Ovary (tissue), 10 donors: Measurements from ENCODE around the gene BIRC7. TPM values are rescaled to one million over a fixed set of nuclear protein-coding genes. Genes with fewer than 3 reads are reported as not detected.

ENCODE experiments used
- DNase-seq, 5 donors: peaks; one replicate each; pipeline ENCODE4 v3.0.0-alpha.2; 2019 to 2020
- H3K27ac ChIP-seq, 2 donors: fragments of 200-600 bp; one replicate each; pipeline versions ENCODE4 v1.5.1 to v1.8.0; 2019 to 2022
- H3K27me3 ChIP-seq: fragments of 200-600 bp; one replicate; pipeline ENCODE4 v1.8.0; 2022
- H3K36me3 ChIP-seq: fragments of 200-600 bp; sonication (generic); one replicate; pipeline ENCODE4 v1.5.1; 2019
- H3K4me1 ChIP-seq: one replicate; pipeline ENCODE4 v1.8.1; 2013; ENCODE audit warnings: mild to moderate bottlenecking, moderate library complexity; ENCODE audit not compliant: insufficient read depth
- H3K4me3 ChIP-seq: fragments of 200-600 bp; sonication (generic); one replicate; pipeline ENCODE4 v1.5.1; 2017
- H3K9me3 ChIP-seq, 2 donors: fragments of 200-600 bp in 1 of 2; sonication (generic) in 1 of 2; one replicate each; pipeline versions ENCODE4 v1.5.1 to v1.8.1; 2013 to 2019; ENCODE audit warnings: mild to moderate bottlenecking in 1 of 2, moderate library complexity in 1 of 2
- EP300 ChIP-seq: sonication (generic); formaldehyde crosslinking; IDR thresholded peaks from one replicate; pipeline ENCODE4 v1.6.1; 2017; ENCODE audit warnings: antibody characterized with exemption
- POLR2A ChIP-seq: fragments of 450-650 bp; IDR thresholded peaks from one replicate; pipeline ENCODE4 v1.6.1; 2017; ENCODE audit warnings: antibody characterized with exemption, mild to moderate bottlenecking, moderate library complexity
- WGBS, 3 donors: extraction: QIAGEN DNeasy Blood & Tissue Kit in 1 of 3; methylation state at CpG; one replicate each; pipeline versions ENCODE4 v1.1.5 to v1.1.7; 2013 to 2017; 5-methylcytosine and 5-hydroxymethylcytosine counted together
- intact Hi-C, 4 donors: fragments of 100-400 bp; cut with DNase I; formaldehyde crosslinking; loops; one replicate each; pipeline versions ENCODE4 v1.11.0 to v1.15.1; 2022 to 2023
- long read RNA-seq, 3 donors: library from polyadenylated mRNA in 2 of 3; unstranded in 2 of 3; transcript quantifications; one replicate each; pipeline ENCODE4 v2.0.0 and lab custom pipeline, GENCODE V29; 2021 to 2026
- polyA plus RNA-seq, 2 donors: library from polyadenylated mRNA; stranded (reverse); fragments of 200-250 nt in 1 of 2; fragments of 350-450 nt in 1 of 2; fragmentation: Illumina TruSeq in 1 of 2; extraction: RNeasy Lipid Tissue Mini Kit (QIAGEN cat#74804) in 1 of 2; gene quantifications; one replicate each; pipeline ENCODE4 v1.2.3, GENCODE V29; 2013 to 2014
- total RNA-seq, 7 donors: library from RNA; depleted of rRNA in 2 of 7; stranded (reverse); fragments of >200 nt in 2 of 7; fragmentation: NEBNext Ultra II Directional in 3 of 7; extraction: Animal tissue kit (Norgen Biotek cat#: 25700) in 3 of 7; gene quantifications; one replicate each; pipeline versions ENCODE4 v1.1.0 to v1.2.4, GENCODE V29; 2016 to 2023
- TF ChIP-seq, protein P1 (sequence below), 3 donors: fragments of 450-650 bp in 2 of 3; fragments of 200-600 bp in 1 of 3; IDR thresholded peaks; one replicate each; pipeline versions ENCODE4 v1.5.1 to v1.8.0; 2016 to 2022; ENCODE audit warnings: antibody characterized with exemption in 3 of 3, mild to moderate bottlenecking in 1 of 3
- donor health status: DM: no; HTN: no; CAD: no; lungs with moderate emphysema.
- donor health status: DM: no; HTN: no; CAD: no.
- donor health status: Bipolar disorder and iron deficiency.
- donor health status: DM: yes; HTN: yes; CAD: no.
- donor health status: DM: no; HTN: no; CAD: no.
- donor health status: DM: yes; HTN: yes; CAD: no.

Gene BIRC7
- total RNA-seq: 1 to 10 TPM in 1 of 7 donors, under 1 TPM in 1, not detected in 5; 0.60 to 1.1 TPM
- polyA plus RNA-seq: not detected
- long read RNA-seq, donor 1: 0 reads
- long read RNA-seq, donor 2: 0 reads
- long read RNA-seq, donor 3: 0 reads

DNA sequence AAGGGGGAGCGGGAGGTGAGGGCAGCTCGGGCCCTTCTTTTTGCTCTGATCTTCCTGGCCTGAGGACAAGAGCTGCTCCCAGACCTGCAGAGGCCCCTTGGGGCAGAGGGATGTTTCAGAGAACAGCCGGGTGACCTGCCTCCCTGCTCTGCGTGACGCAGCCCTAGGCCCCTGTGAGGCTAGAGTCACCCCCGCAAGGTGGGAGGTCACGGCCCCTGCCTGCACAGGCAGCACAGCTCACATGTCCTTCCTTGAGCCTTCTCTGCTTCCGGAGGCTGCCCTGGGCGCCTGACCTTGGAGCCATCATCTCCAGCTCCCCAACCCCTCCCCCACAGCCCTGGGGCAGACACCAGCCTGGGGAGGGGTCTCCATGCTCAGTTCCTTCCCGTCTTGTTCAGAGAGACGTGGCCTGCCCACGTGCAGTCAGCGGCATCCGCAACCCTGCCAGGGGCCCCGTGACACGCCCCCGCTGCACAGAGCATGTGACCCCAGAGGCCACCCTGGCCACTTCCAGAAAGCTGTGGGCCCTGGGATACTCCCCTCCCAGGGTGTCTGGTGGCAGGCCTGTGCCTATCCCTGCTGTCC is at the start of gene BIRC7:
TSS of gene BIRC7 (plus strand) at position 507 of the 585 bp plus-strand sequence. CDS start 192 bp downstream, outside the sequence.
- WGBS, 3 donors: 35 to 41% (median 36%) methylated on average over 12 to 17 of the region's 17 CpGs
- no peaks in the 10 kb centered on the region for H3K27me3 ChIP-seq
- no peaks in the 10 kb centered on the region for H3K9me3 ChIP-seq
- DNase-seq: no peak
- H3K27ac ChIP-seq: no peak within 1 kb of the TSS
- no peaks in the 10 kb centered on the region for H3K36me3 ChIP-seq
- H3K4me1 ChIP-seq: no peaks in the 10 kb centered on the region
- H3K4me3 ChIP-seq: no peak within 1 kb of the TSS
- intact Hi-C loops: loop anchor here in 1 of 4 donors (10.0 kb wide), 1 partner anchor 181 kb away; no protein-coding TSS in a partner anchor
- TF ChIP-seq, protein P1, sequence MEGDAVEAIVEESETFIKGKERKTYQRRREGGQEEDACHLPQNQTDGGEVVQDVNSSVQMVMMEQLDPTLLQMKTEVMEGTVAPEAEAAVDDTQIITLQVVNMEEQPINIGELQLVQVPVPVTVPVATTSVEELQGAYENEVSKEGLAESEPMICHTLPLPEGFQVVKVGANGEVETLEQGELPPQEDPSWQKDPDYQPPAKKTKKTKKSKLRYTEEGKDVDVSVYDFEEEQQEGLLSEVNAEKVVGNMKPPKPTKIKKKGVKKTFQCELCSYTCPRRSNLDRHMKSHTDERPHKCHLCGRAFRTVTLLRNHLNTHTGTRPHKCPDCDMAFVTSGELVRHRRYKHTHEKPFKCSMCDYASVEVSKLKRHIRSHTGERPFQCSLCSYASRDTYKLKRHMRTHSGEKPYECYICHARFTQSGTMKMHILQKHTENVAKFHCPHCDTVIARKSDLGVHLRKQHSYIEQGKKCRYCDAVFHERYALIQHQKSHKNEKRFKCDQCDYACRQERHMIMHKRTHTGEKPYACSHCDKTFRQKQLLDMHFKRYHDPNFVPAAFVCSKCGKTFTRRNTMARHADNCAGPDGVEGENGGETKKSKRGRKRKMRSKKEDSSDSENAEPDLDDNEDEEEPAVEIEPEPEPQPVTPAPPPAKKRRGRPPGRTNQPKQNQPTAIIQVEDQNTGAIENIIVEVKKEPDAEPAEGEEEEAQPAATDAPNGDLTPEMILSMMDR (IDR thresholded peaks at IDR 0.05): no peak
- no peak for TF ChIP-seq POLR2A
- TF ChIP-seq EP300: no peak

GRCh38 chr20:63186084-63186483 is 49.6 kb upstream of the BIRC7 start:
- no peak for DNase-seq
- 84 to 92% (median 90%) methylated on average over 8 of the region's 8 CpGs for WGBS, 3 donors
- Histone ChIP-seq H3K9me3 (no peaks in the 10 kb centered on the region), H3K36me3 (no peaks in the 10 kb centered on the region), H3K27me3 (no peaks in the 10 kb centered on the region), H3K4me3 (no peak overlapping the region), H3K27ac (no peak overlapping the region), H3K4me1 (no peaks in the 10 kb centered on the region)
- TF ChIP-seq EP300 (no peak), POLR2A (no peak)
- TF ChIP-seq, protein P1 (IDR thresholded peaks at IDR 0.05): no peak
- intact Hi-C loops: no loop called here

DNA sequence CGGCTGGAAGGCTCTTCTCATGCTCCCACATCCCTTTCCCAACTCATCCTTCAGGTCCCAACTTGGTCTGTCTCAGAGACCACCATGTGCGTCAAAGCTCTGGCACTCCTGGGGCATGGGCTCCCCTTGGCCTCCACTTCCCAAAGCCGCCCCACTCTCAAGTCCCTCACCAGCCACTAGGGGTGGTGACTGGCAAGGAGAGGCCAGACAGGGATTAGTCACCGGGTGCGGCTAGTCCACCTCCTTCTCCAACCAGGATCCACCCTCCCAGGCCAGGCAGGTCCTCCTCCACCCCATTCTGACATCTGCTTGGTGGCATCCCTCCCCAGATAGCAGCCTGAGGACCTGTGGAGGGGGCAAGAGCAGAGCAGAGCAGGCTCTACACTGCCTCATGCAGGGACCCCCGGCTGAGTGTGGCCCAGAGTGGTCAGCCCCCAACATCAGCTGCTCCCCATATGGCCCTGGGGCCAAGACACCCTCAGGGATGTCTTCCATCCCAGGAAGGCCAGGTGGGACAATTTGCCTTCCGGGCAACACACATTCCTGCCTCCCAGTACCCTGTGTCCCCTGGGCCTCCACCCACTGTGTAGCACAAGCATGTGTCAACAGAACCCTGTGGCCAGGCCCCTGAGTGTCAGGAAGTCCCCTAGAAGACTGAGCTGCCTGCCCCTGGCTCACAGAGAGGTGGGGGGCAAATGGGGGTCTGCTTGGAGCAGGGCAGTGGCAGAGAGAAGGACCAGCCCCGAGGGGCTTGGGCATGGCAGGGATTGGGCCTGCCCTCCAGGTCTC is 49.0 kb upstream of the BIRC7 start:
- H3K36me3 ChIP-seq: no peaks in the 10 kb centered on the region
- TF ChIP-seq EP300 (no peak), POLR2A (no peak)
- TF ChIP-seq, protein P1 (IDR thresholded peaks at IDR 0.05): no peak
- H3K4me3 ChIP-seq: no peak overlapping the region
- 81 to 84% (median 83%) methylated on average over 8 of the region's 8 CpGs for WGBS, 3 donors
- H3K27ac ChIP-seq: no peak overlapping the region
- H3K27me3 ChIP-seq: no peaks in the 10 kb centered on the region
- no peak for DNase-seq
- no peaks in the 10 kb centered on the region for H3K4me1 ChIP-seq
- intact Hi-C loops: no loop called here
- H3K9me3 ChIP-seq: no peaks in the 10 kb centered on the region

DNA sequence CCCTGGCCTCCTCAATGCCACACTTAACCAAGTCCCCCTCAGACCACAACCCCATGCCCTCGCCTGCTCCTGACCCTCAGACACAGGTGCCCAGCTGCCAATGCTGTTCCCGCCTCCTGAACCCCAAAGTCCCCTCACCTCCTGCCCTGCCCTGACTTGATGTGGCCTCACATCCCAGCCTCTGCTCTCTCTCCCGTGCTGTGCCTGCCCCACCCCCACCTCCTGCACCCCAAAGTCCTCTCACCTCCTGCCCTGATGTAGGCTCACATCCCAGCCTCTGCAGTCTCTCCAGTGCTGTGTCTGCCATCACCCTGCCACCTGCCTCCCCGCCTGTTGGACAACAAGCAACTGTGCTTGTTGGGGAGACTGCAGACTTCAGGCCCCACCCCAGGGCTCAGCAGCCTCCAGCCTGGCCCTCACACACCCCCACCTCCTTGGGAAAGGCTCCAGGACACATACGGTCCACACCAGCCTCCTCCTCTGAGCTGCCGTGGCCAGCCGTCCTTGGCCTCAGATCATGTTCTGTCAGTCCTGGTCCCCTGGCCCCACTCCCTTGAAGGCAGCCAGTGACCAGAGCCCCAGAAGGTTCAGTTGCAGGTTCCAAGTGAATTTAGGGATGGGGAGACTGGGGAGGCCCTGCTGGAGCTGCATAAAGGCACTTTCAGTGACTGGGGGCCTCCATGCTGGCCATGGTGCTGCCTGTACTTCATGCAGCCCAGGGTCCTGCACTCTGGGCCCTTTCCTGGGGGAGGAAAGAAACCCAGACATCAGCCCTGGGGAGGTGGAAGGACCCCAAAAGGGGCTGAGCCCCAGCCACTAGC is 48.2 kb upstream of the BIRC7 start:
- no peak overlapping the region for H3K27ac ChIP-seq
- intact Hi-C loops: no loop called here
- 50 to 61% (median 54%) methylated on average over 7 of the region's 7 CpGs for WGBS, 3 donors

More for the DNA sequence above, 48.2 kb upstream of the BIRC7 start:
- no peak overlapping the region for H3K4me3 ChIP-seq
- TF ChIP-seq, protein P1 (IDR thresholded peaks at IDR 0.05): no peak
- no peak for TF ChIP-seq POLR2A
- no peak for TF ChIP-seq EP300
- no peaks in the 10 kb centered on the region for H3K9me3 ChIP-seq
- no peaks in the 10 kb centered on the region for H3K27me3 ChIP-seq
- H3K4me1 ChIP-seq: no peaks in the 10 kb centered on the region
- DNase-seq: no peak
- no peaks in the 10 kb centered on the region for H3K36me3 ChIP-seq
